HG03045 (cell line): Measurements from ENCODE around the gene EML6.

Experiments used
- ATAC-seq: cut with Tn5 transposase; IDR thresholded peaks from one replicate; pipeline ENCODE4 v1.9.1; 2021; ENCODE audit warnings: mild to moderate bottlenecking, moderate library complexity; ENCODE audit not compliant: unreplicated experiment

Gene EML6

DNA sequence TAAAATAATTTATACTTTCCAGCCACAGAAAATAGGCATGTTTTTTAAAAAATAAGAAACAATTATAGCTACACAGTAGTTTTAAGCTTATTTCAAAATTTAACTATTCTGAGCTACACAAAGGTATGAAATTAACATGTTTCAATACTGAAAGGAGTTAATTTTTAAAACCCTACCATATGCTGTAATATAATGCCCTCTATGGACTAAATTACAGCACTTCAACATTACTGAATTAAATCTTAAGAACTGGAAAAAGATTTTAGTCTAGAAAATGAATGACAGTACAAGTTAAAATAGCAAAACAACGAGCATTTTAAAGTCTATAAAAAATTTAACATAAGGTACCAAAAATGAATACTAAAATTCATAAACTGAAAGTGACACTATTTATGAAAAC, 290.5 kb downstream of the EML6 start:
- ATAC-seq = no peak

GRCh38 chr2:55014962-55015939, 291.8 kb downstream of the EML6 start:
- ATAC-seq = no peak

GRCh38 chr2:55017428-55017827, 294.0 kb downstream of the EML6 start:
- ATAC-seq = no peak

DNA sequence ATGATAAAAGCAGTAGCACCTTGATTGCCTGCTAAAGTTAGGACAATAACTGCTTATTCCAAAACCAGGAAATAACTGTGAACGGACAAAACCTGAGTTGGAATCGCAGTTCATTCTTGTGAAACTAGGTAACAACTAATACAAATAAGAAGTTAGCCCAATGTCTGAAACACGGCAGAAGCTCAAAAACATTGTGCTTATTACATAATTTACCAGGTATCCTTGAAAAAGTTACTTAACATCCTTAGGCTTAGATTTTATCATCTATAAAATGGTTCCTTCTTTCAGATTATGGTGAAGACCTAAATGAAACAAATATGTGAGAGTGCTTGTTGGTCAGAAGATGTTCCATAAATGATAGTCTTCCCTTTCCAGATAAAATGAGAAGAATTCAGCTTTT, 294.4 kb downstream of the EML6 start:
- ATAC-seq = no peak

DNA sequence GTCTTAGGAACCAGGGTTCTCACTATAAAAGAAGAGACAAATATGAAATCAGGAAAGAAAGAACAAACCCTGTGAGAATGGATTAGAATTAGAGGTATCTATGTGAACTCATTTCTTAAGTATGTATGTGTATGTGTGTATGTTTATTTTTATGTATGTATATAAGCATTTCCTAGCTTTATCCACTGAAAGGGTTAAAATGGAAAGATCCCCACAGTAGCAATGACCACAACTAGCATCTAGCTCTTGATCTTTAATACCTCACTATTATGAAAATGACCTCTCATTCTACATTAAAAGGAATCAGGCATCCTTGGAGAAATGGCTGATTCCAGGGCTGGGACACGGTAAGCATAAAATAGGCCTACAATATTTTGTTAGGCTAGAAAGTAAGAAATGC, 295.2 kb downstream of the EML6 start:
- ATAC-seq = no peak

GRCh38 chr2:55019526-55020258, 296.2 kb downstream of the EML6 start:
- ATAC-seq = no peak
